HCT116 (cell line): ENCODE measurements around the gene CALML4. TPM values are rescaled to one million over a fixed set of nuclear protein-coding genes. Genes with fewer than 3 reads are reported as not detected.

Source experiments
- ATAC-seq: fragments of 200-7000 bp; cut with Tn5 transposase; 2 replicates; pipeline ENCODE4 v1.9.1; 2020; ENCODE audit warnings: mild to moderate bottlenecking, moderate library complexity
- BruUV-seq: library from RNA; stranded (reverse); fragments of 400-500 nt; replicated peaks from 2 replicates; lab custom pipeline; 2021; lab: Mats Ljungman, UMichigan
- CTCF ChIA-PET: fragments of 300-600 bp; sonication (Branson Sonifier 250); formaldehyde crosslinking; loops from one replicate; lab custom pipeline; 2021; ENCODE audit warnings: antibody characterized with exemption; lab: Charles Lee
- POLR2A ChIA-PET: fragments of 300-600, 350-600 bp; sonication (Branson Sonifier 250); formaldehyde crosslinking; loops from one replicate; lab custom pipeline; 2021; ENCODE audit warnings: antibody characterized with exemption; lab: Charles Lee
- RAD21 ChIA-PET, 2 experiments: fragments of 300-600 bp; sonication (Branson Sonifier 250); formaldehyde crosslinking; loops; one replicate each; lab custom pipeline; 2023; ENCODE audit warnings: low total read pairs in 2 of 2; ENCODE audit not compliant: uncharacterized antibody in 2 of 2, unreplicated experiment in 2 of 2, low non-redundant PET in 1 of 2; lab: Charles Lee
- DNase-seq: peaks from one replicate; pipeline ENCODE4 v3.0.0-alpha.2; 2010; ENCODE audit warnings: low read depth, low spot score
- H2AFZ ChIP-seq: fragments of 200-600 bp; shearing (Covaris generic), sonication (generic); 2 replicates; pipeline ENCODE4 v1.6.1; 2017; ENCODE audit warnings: low read depth, mixed run types, mixed read lengths, antibody characterized with exemption, low read length; ENCODE audit not compliant: poor library complexity, severe bottlenecking
- H3K27ac ChIP-seq: 2 replicates; pipeline ENCODE4 v1.5.1; 2012; ENCODE audit warnings: low read depth, low read length
- H3K27me3 ChIP-seq: fragments of 200-600 bp; sonication (generic); 2 replicates; pipeline ENCODE4 v1.6.1; 2016; ENCODE audit warnings: mixed run types, low read length, mixed read lengths; ENCODE audit not compliant: insufficient read depth
- H3K36me3 ChIP-seq, 2 experiments: fragments of 200-500 bp in 1 of 2; fragments of 200-600 bp in 1 of 2; sonication (Bioruptor generic) in 1 of 2; sonication (generic) in 1 of 2; 2 replicates each; pipeline versions ENCODE4 v1.5.1 to v1.6.1; 2014 to 2016; ENCODE audit warnings: low read length in 2 of 2, inconsistent platforms in 1 of 2, mixed read lengths in 1 of 2, mixed run types in 1 of 2; ENCODE audit not compliant: insufficient read depth in 2 of 2, control insufficient read depth in 1 of 2
- H3K4me1 ChIP-seq, 2 experiments: fragments of 200-600 bp in 1 of 2; sonication (generic) in 1 of 2; 2 replicates each; pipeline versions ENCODE4 v1.5.1 to v1.6.1; 2012 to 2017; ENCODE audit warnings: low read length in 2 of 2, inconsistent platforms in 1 of 2, mild to moderate bottlenecking in 1 of 2, mixed read lengths in 1 of 2, mixed run types in 1 of 2, moderate library complexity in 1 of 2; ENCODE audit not compliant: insufficient read depth in 2 of 2, control insufficient read depth in 1 of 2
- H3K4me2 ChIP-seq: fragments of 200-600 bp; sonication (generic); 2 replicates; pipeline ENCODE4 v1.6.1; 2017; ENCODE audit warnings: mixed run types, low read length, mixed read lengths
- H3K4me3 ChIP-seq, 2 experiments: fragments of 200-600 bp in 1 of 2; sonication (generic) in 1 of 2; replicated peaks in 1 of 2; 2 replicates each; pipeline ENCODE4 v1.5.1; 2011 to 2016; ENCODE audit warnings: low read length in 2 of 2, control low read depth in 1 of 2, low read depth in 1 of 2, mild to moderate bottlenecking in 1 of 2, mixed read lengths in 1 of 2, mixed run types in 1 of 2
- H3K79me2 ChIP-seq: fragments of 200-600 bp; sonication (generic); 2 replicates; pipeline ENCODE4 v1.6.1; 2017; ENCODE audit warnings: mild to moderate bottlenecking, mixed run types, low read length, moderate library complexity, mixed read lengths; ENCODE audit not compliant: insufficient read depth
- H3K9ac ChIP-seq: fragments of 200-600 bp; sonication (generic); 2 replicates; pipeline ENCODE4 v1.6.1; 2016; ENCODE audit warnings: low read length, mixed read lengths
- H3K9me2 ChIP-seq: fragments of 200-600 bp; sonication (generic), shearing (Covaris generic); 2 replicates; pipeline ENCODE4 v1.6.1; 2017; ENCODE audit warnings: mixed run types, mild to moderate bottlenecking, moderate library complexity; ENCODE audit not compliant: insufficient read depth
- H3K9me3 ChIP-seq, 2 experiments: fragments of 200-500 bp in 1 of 2; fragments of 200-600 bp in 1 of 2; sonication (Bioruptor generic) in 1 of 2; sonication (generic) in 1 of 2; 2 replicates each; pipeline ENCODE4 v1.6.1; 2014 to 2017; ENCODE audit warnings: low read length in 2 of 2, mixed read lengths in 2 of 2, inconsistent platforms in 1 of 2, low read depth in 1 of 2, mild to moderate bottlenecking in 1 of 2, mixed run types in 1 of 2, moderate library complexity in 1 of 2; ENCODE audit not compliant: control insufficient read depth in 1 of 2, insufficient read depth in 1 of 2
- H4K20me1 ChIP-seq: fragments of 200-600 bp; sonication (generic), shearing (Covaris generic); 2 replicates; pipeline ENCODE4 v1.6.1; 2017; ENCODE audit warnings: mixed run types, mild to moderate bottlenecking, moderate library complexity; ENCODE audit not compliant: insufficient read depth
- CBX3 ChIP-seq: IDR thresholded peaks from 2 replicates; pipeline ENCODE4 v1.6.1; 2012; ENCODE audit warnings: low read depth
- CEBPB ChIP-seq: IDR thresholded peaks from 2 replicates; pipeline ENCODE4 v1.6.1; 2012; ENCODE audit warnings: low read depth
- EGR1 ChIP-seq: IDR thresholded peaks from 2 replicates; pipeline ENCODE4 v1.6.1; 2012; ENCODE audit warnings: low read depth
- JUND ChIP-seq: IDR thresholded peaks from 2 replicates; pipeline ENCODE4 v1.6.1; 2012
- SIN3A ChIP-seq: IDR thresholded peaks from 2 replicates; pipeline ENCODE4 v1.6.1; 2012; ENCODE audit warnings: low read depth
- TCF7L2 ChIP-seq: IDR thresholded peaks from 2 replicates; pipeline ENCODE4 v1.7.0; 2011; ENCODE audit warnings: borderline replicate concordance, inconsistent platforms; ENCODE audit not compliant: insufficient read depth, insufficient read length; ENCODE audit errors: extremely low read depth
- ZNF274 ChIP-seq: fragments of 200-500 bp; sonication (Bioruptor generic); IDR thresholded peaks from 2 replicates; pipeline ENCODE4 v1.6.1; 2014; ENCODE audit warnings: mild to moderate bottlenecking, low read depth, low read length, inconsistent platforms
- intact Hi-C: fragments of 100-400 bp; cut with micrococcal nuclease; formaldehyde crosslinking; loops from 2 replicates; pipeline ENCODE4 v1.10.0; 2022
- total RNA-seq: library from RNA; stranded (reverse); gene quantifications from one replicate; pipeline ENCODE4 v1.2.1, GENCODE V29; 2021; ENCODE audit not compliant: unreplicated experiment
- TF ChIP-seq, protein P1 (sequence below), 3 experiments: fragments of 200-600 bp in 1 of 3; sonication (generic) in 1 of 3; IDR thresholded peaks in 2 of 3; conservative IDR thresholded peaks in 1 of 3; 2 replicates each; pipeline ENCODE4 v1.5.1; 2012 to 2017; ENCODE audit warnings: low read depth in 2 of 3, low read length in 2 of 3, antibody characterized with exemption in 1 of 3, borderline replicate concordance in 1 of 3, control low read depth in 1 of 3, mild to moderate bottlenecking in 1 of 3, mixed read lengths in 1 of 3, mixed run types in 1 of 3, moderate library complexity in 1 of 3; ENCODE audit not compliant: insufficient read depth in 1 of 3
- TF ChIP-seq, protein P2 (sequence below): IDR thresholded peaks from 2 replicates; pipeline ENCODE4 v1.6.1; 2012
- TF ChIP-seq, protein P3 (sequence below): IDR thresholded peaks from 2 replicates; pipeline ENCODE4 v1.6.1; 2012; ENCODE audit warnings: low read depth

CALML4 gene
- total RNA-seq, 1 experiment from 2014 or later: 8.5 TPM

DNA sequence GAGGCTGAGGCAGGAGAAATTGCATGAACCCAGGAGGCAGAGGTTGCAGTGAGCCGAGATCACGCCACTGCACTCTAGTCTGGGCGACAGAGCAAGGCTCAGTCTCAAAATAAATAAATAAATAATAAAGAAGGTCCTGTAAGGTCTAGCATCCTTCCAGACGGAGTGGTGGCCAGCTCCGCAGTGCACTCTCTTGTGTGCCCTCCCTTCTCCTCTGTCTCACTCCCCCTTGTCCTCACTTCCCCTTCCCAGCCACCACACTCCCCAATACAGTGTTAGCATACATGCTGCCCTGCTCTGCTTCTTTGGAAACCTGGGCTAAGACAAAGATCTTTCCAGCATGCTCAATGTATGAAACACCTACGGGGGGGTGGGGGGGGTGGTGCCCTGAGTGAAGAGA is 27.8 kb upstream of the CALML4 start:
- Histone ChIP-seq H3K27me3 (no peaks in the 10 kb centered on the region), H3K79me2 (peaks cover 14% of the 10 kb centered on the region), H3K9ac (no peak overlapping the region), H3K9me3 (no peaks in the 10 kb centered on the region), H3K4me3 (no peak overlapping the region), H3K36me3 (no peaks in the 10 kb centered on the region), H3K4me1 (peaks cover 6 to 23% of the 10 kb centered on the region in 2 experiments; a peak in 3 of 4 replicates), H3K27ac (no peak overlapping the region), H3K4me2 (no peak overlapping the region), H3K9me2 (no peaks in the 10 kb centered on the region), H2AFZ (no peak overlapping the region), H4K20me1 (no peaks in the 10 kb centered on the region)
- ChIA-PET POLR2A (no interaction called here), CTCF (no interaction called here), RAD21 (no interaction called here)
- BruUV-seq: no TSS peak
- ATAC-seq: no peak
- no peak for TF ChIP-seq TCF7L2
- TF ChIP-seq, protein P1, sequence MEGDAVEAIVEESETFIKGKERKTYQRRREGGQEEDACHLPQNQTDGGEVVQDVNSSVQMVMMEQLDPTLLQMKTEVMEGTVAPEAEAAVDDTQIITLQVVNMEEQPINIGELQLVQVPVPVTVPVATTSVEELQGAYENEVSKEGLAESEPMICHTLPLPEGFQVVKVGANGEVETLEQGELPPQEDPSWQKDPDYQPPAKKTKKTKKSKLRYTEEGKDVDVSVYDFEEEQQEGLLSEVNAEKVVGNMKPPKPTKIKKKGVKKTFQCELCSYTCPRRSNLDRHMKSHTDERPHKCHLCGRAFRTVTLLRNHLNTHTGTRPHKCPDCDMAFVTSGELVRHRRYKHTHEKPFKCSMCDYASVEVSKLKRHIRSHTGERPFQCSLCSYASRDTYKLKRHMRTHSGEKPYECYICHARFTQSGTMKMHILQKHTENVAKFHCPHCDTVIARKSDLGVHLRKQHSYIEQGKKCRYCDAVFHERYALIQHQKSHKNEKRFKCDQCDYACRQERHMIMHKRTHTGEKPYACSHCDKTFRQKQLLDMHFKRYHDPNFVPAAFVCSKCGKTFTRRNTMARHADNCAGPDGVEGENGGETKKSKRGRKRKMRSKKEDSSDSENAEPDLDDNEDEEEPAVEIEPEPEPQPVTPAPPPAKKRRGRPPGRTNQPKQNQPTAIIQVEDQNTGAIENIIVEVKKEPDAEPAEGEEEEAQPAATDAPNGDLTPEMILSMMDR (IDR thresholded peaks at IDR 0.05 in 2 of 3, conservative IDR thresholded peaks at IDR 0.05 in 1 of 3; ENCODE audit: borderline replicate concordance in 1 of 3, insufficient read depth in 1 of 3, low read depth in 2 of 3, low read length in 2 of 3): no peak
- TF ChIP-seq, protein P2, sequence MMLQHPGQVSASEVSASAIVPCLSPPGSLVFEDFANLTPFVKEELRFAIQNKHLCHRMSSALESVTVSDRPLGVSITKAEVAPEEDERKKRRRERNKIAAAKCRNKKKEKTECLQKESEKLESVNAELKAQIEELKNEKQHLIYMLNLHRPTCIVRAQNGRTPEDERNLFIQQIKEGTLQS: no peak
- TF ChIP-seq, protein P3, sequence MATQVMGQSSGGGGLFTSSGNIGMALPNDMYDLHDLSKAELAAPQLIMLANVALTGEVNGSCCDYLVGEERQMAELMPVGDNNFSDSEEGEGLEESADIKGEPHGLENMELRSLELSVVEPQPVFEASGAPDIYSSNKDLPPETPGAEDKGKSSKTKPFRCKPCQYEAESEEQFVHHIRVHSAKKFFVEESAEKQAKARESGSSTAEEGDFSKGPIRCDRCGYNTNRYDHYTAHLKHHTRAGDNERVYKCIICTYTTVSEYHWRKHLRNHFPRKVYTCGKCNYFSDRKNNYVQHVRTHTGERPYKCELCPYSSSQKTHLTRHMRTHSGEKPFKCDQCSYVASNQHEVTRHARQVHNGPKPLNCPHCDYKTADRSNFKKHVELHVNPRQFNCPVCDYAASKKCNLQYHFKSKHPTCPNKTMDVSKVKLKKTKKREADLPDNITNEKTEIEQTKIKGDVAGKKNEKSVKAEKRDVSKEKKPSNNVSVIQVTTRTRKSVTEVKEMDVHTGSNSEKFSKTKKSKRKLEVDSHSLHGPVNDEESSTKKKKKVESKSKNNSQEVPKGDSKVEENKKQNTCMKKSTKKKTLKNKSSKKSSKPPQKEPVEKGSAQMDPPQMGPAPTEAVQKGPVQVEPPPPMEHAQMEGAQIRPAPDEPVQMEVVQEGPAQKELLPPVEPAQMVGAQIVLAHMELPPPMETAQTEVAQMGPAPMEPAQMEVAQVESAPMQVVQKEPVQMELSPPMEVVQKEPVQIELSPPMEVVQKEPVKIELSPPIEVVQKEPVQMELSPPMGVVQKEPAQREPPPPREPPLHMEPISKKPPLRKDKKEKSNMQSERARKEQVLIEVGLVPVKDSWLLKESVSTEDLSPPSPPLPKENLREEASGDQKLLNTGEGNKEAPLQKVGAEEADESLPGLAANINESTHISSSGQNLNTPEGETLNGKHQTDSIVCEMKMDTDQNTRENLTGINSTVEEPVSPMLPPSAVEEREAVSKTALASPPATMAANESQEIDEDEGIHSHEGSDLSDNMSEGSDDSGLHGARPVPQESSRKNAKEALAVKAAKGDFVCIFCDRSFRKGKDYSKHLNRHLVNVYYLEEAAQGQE: no peak
- no peak for TF ChIP-seq CBX3
- no peak for TF ChIP-seq SIN3A
- no peak for TF ChIP-seq JUND
- TF ChIP-seq EGR1: no peak
- TF ChIP-seq ZNF274: no peak
- no peak for TF ChIP-seq CEBPB
- intact Hi-C loops: no loop called here
- no peak for DNase-seq
